WTC11 (cell line): ENCODE measurements around the gene LRRC3B. TPM values are rescaled to one million over a fixed set of nuclear protein-coding genes. Genes with fewer than 3 reads are reported as not detected.

Experiments
- ATAC-seq: fragments of 200-7000 bp; cut with Tn5 transposase; 2 replicates; pipeline ENCODE4 v1.10.0; 2021; ENCODE audit warnings: mild to moderate bottlenecking, moderate library complexity
- CTCF ChIA-PET: fragments of 300-600 bp; sonication (Branson Sonifier 250); formaldehyde crosslinking; loops from one replicate; lab custom pipeline; 2021; ENCODE audit warnings: antibody characterized with exemption; lab: Charles Lee
- POLR2A ChIA-PET: fragments of 350-600 bp; sonication (Branson Sonifier 250); formaldehyde crosslinking; loops from one replicate; lab custom pipeline; 2021; ENCODE audit warnings: antibody characterized with exemption; lab: Charles Lee
- DNase-seq: peaks from one replicate; pipeline ENCODE4 v3.0.0; 2021; ENCODE audit warnings: low spot score
- H3K27ac Mint-ChIP-seq: 2 replicates; pipeline ENCODE4 v1.8.0; 2021; ENCODE audit warnings: mixed read lengths
- H3K27me3 Mint-ChIP-seq: 2 replicates; pipeline ENCODE4 v1.8.0; 2021; ENCODE audit warnings: low read depth, mild to moderate bottlenecking, moderate library complexity, mixed read lengths
- H3K36me3 Mint-ChIP-seq: 2 replicates; pipeline ENCODE4 v1.8.0; 2021; ENCODE audit warnings: mixed read lengths
- H3K4me1 Mint-ChIP-seq: 2 replicates; pipeline ENCODE4 v1.8.0; 2022; ENCODE audit warnings: mixed read lengths
- H3K4me3 Mint-ChIP-seq: 2 replicates; pipeline ENCODE4 v1.8.0; 2021; ENCODE audit warnings: mild to moderate bottlenecking, moderate library complexity, mixed read lengths
- H3K9me3 Mint-ChIP-seq: 2 replicates; pipeline ENCODE4 v1.8.0; 2021; ENCODE audit warnings: mixed read lengths
- ATF2 ChIP-seq: sonication (generic); formaldehyde crosslinking; IDR thresholded peaks from 2 replicates; pipeline ENCODE4 v1.8.1; 2022; ENCODE audit warnings: low read depth, missing genetic modification reagents, borderline replicate concordance
- CREM ChIP-seq: sonication (generic); formaldehyde crosslinking; IDR thresholded peaks from 2 replicates; pipeline ENCODE4 v1.8.1; 2022; ENCODE audit warnings: mild to moderate bottlenecking, missing genetic modification reagents, moderate library complexity
- E2F4 ChIP-seq: sonication (generic); formaldehyde crosslinking; IDR thresholded peaks from 2 replicates; pipeline ENCODE4 v1.8.1; 2022; ENCODE audit warnings: low read depth, mild to moderate bottlenecking, moderate library complexity, missing genetic modification reagents, borderline replicate concordance
- HMGXB4 ChIP-seq: sonication (generic); formaldehyde crosslinking; IDR thresholded peaks from 2 replicates; pipeline ENCODE4 v1.8.1; 2023; ENCODE audit warnings: mild to moderate bottlenecking, moderate library complexity, missing genetic modification reagents
- NFE2L1 ChIP-seq: sonication (generic); formaldehyde crosslinking; IDR thresholded peaks from 2 replicates; pipeline ENCODE4 v1.8.1; 2023; ENCODE audit warnings: missing genetic modification reagents
- NFYB ChIP-seq: sonication (generic); formaldehyde crosslinking; conservative IDR thresholded peaks from 2 replicates; pipeline ENCODE4 v1.8.0; 2022; ENCODE audit warnings: low read depth, missing genetic modification reagents
- NR3C1 ChIP-seq: sonication (generic); formaldehyde crosslinking; conservative IDR thresholded peaks from 2 replicates; pipeline ENCODE4 v1.8.1; 2023; ENCODE audit warnings: low read depth, mild to moderate bottlenecking, missing genetic modification reagents
- ZNF219 ChIP-seq: sonication (generic); formaldehyde crosslinking; IDR thresholded peaks from 2 replicates; pipeline ENCODE4 v1.8.0; 2023; ENCODE audit warnings: missing genetic modification reagents, mild to moderate bottlenecking, borderline replicate concordance
- ZNF232 ChIP-seq: sonication (generic); formaldehyde crosslinking; IDR thresholded peaks from 2 replicates; pipeline ENCODE4 v1.8.0; 2022; ENCODE audit warnings: mild to moderate bottlenecking, missing genetic modification reagents
- ZNF425 ChIP-seq: fragments of 250-450 bp; sonication (Bioruptor Pico); conservative IDR thresholded peaks from 2 replicates; pipeline ENCODE4 v1.9.0; 2021; ENCODE audit warnings: mild to moderate bottlenecking
- ZNF532 ChIP-seq: fragments of 250-450 bp; sonication (Bioruptor Pico); IDR thresholded peaks from 2 replicates; pipeline ENCODE4 v1.9.0; 2021; ENCODE audit warnings: mild to moderate bottlenecking, borderline replicate concordance
- total RNA-seq: library from RNA; stranded (reverse); gene quantifications from 3 replicates; pipeline ENCODE4 v1.2.3, GENCODE V29; 2021
- TF ChIP-seq, protein P1 (sequence below): fragments of 250-450 bp; sonication (Bioruptor Pico); IDR thresholded peaks from 2 replicates; pipeline ENCODE4 v1.9.0; 2021; ENCODE audit warnings: mild to moderate bottlenecking
- TF ChIP-seq, protein P2 (sequence below): sonication (generic); formaldehyde crosslinking; IDR thresholded peaks from 2 replicates; pipeline ENCODE4 v1.8.0; 2023; ENCODE audit warnings: mild to moderate bottlenecking, missing genetic modification reagents
- TF ChIP-seq, protein P3 (sequence below): sonication (generic); formaldehyde crosslinking; IDR thresholded peaks from 2 replicates; pipeline ENCODE4 v1.8.1; 2023; ENCODE audit warnings: mild to moderate bottlenecking, missing genetic modification reagents, moderate library complexity

The LRRC3B gene
- total RNA-seq, 1 experiment from 2014 or later: 5.3 TPM

DNA sequence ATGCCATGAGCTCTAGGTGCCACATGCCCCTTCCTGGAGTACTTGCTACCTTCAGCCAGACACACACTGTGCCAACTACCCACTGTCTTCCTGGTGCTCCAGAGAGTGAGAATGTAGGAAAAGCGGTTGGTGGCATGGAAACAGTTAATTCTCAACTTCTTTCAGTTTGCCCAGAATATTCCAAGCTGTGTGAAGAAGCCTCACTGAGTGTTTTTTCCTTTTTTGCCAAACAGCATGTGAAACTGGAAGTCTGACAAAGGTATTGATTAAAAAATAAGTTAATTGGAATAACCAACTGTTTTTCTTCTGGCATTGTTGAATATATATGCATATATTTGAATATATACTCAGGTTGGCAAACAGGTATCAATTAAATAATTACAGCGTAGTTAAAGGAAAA lies 52.8 kb downstream of the LRRC3B start:
- TF ChIP-seq NFYB (CRISPR knock-in tag) (no peak), NFE2L1 (CRISPR knock-in tag) (no peak), ATF2 (CRISPR knock-in tag) (no peak), CREM (CRISPR knock-in tag) (no peak), NR3C1 (CRISPR knock-in tag) (no peak), ZNF532 (CRISPR knock-in tag) (no peak)
- TF ChIP-seq, protein P1, sequence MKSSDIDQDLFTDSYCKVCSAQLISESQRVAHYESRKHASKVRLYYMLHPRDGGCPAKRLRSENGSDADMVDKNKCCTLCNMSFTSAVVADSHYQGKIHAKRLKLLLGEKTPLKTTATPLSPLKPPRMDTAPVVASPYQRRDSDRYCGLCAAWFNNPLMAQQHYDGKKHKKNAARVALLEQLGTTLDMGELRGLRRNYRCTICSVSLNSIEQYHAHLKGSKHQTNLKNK (CRISPR knock-in tag): no peak
- TF ChIP-seq, protein P2, sequence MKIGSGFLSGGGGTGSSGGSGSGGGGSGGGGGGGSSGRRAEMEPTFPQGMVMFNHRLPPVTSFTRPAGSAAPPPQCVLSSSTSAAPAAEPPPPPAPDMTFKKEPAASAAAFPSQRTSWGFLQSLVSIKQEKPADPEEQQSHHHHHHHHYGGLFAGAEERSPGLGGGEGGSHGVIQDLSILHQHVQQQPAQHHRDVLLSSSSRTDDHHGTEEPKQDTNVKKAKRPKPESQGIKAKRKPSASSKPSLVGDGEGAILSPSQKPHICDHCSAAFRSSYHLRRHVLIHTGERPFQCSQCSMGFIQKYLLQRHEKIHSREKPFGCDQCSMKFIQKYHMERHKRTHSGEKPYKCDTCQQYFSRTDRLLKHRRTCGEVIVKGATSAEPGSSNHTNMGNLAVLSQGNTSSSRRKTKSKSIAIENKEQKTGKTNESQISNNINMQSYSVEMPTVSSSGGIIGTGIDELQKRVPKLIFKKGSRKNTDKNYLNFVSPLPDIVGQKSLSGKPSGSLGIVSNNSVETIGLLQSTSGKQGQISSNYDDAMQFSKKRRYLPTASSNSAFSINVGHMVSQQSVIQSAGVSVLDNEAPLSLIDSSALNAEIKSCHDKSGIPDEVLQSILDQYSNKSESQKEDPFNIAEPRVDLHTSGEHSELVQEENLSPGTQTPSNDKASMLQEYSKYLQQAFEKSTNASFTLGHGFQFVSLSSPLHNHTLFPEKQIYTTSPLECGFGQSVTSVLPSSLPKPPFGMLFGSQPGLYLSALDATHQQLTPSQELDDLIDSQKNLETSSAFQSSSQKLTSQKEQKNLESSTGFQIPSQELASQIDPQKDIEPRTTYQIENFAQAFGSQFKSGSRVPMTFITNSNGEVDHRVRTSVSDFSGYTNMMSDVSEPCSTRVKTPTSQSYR: no peak
- TF ChIP-seq, all 79 proteins: peak for 0
- Mint-ChIP-seq H3K27me3 (no peaks in the 10 kb centered on the region), H3K9me3 (peaks cover 8% of the 10 kb centered on the region), H3K4me1 (no peaks in the 10 kb centered on the region), H3K27ac (no peak overlapping the region), H3K36me3 (peaks cover 2% of the 10 kb centered on the region), H3K4me3 (no peak overlapping the region)
- POLR2A ChIA-PET: no interaction called here
- no peak for ATAC-seq
- CTCF ChIA-PET: no interaction called here
- DNase-seq: no peak

- Mint-ChIP-seq H3K27me3 (no peaks in the 10 kb centered on the region), H3K9me3 (peaks cover 7% of the 10 kb centered on the region), H3K4me1 (peaks cover 9% of the 10 kb centered on the region), H3K36me3 (peaks cover 2% of the 10 kb centered on the region), H3K27ac (no peak overlapping the region), H3K4me3 (no peak overlapping the region)
- no peak for DNase-seq
- ATAC-seq: no peak
- POLR2A ChIA-PET: no interaction called here
- CTCF ChIA-PET: no interaction called here
- no peak for TF ChIP-seq ZNF532 (CRISPR knock-in tag)
- no peak for TF ChIP-seq ZNF425 (CRISPR knock-in tag)
- TF ChIP-seq E2F4: no peak
- TF ChIP-seq, protein P3, sequence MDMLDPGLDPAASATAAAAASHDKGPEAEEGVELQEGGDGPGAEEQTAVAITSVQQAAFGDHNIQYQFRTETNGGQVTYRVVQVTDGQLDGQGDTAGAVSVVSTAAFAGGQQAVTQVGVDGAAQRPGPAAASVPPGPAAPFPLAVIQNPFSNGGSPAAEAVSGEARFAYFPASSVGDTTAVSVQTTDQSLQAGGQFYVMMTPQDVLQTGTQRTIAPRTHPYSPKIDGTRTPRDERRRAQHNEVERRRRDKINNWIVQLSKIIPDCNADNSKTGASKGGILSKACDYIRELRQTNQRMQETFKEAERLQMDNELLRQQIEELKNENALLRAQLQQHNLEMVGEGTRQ (CRISPR knock-in tag): no peak
- no peak for TF ChIP-seq ZNF219 (CRISPR knock-in tag)
- TF ChIP-seq ZNF232: no peak
- TF ChIP-seq HMGXB4 (CRISPR knock-in tag): no peak
Observed at GRCh38 chr3:26681632-26682031, 59.1 kb downstream of the LRRC3B start.
